Stimulated activated naive CD8-positive, alpha-beta T cell treated with anti-CD3 and anti-CD28 coated beads, Interleukin-15, Interleukin-2, amounts not matched to agents 100 U/mL and 50 U/mL, for 24 hours (primary cell): ENCODE measurements around the gene MLLT10.

Experiments used
- ATAC-seq: fragments of 150-1000 bp; cut with Tn5 transposase; one replicate; pipeline ENCODE4 v1.10.0; 2021
- DNase-seq: peaks from one replicate; pipeline ENCODE4 v3.0.0; 2021

MLLT10 gene

GRCh38 chr10:21740989-21741388 is 207.0 kb downstream of the MLLT10 start:
- no peak for ATAC-seq
- no peak for DNase-seq

GRCh38 chr10:21742740-21743412 is 208.8 kb downstream of the MLLT10 start:
- no peak for ATAC-seq
- DNase-seq, result no peak

GRCh38 chr10:21744223-21744622 is 210.2 kb downstream of the MLLT10 start:
- DNase-seq, result no peak

GRCh38 chr10:21746118-21746517 is 212.1 kb downstream of the MLLT10 start:
- ATAC-seq, result peak; percentile 58

More at GRCh38 chr10:21744223-21744622, 210.2 kb downstream of the MLLT10 start:
- no peak for ATAC-seq

GRCh38 chr10:21747809-21748208 is 213.8 kb downstream of the MLLT10 start:
- no peak for DNase-seq
- ATAC-seq, result no peak

More at GRCh38 chr10:21746118-21746517, 212.1 kb downstream of the MLLT10 start:
- no peak for DNase-seq

- peak; percentile 33 for ATAC-seq
Measured at GRCh38 chr10:21749788-21750187, 215.8 kb downstream of the MLLT10 start.

GRCh38 chr10:21750424-21750823 is 216.4 kb downstream of the MLLT10 start:
- ATAC-seq (no peak), DNase-seq (no peak)

More at GRCh38 chr10:21749788-21750187, 215.8 kb downstream of the MLLT10 start:
- DNase-seq, result no peak

- no peak for DNase-seq
- no peak for ATAC-seq
Measured at GRCh38 chr10:21751341-21752310, 217.6 kb downstream of the MLLT10 start.

- ATAC-seq, result no peak
Measured at GRCh38 chr10:21753497-21754270, 219.7 kb downstream of the MLLT10 start.

GRCh38 chr10:21754410-21755011 is 220.5 kb downstream of the MLLT10 start:
- ATAC-seq (no peak), DNase-seq (no peak)

More at GRCh38 chr10:21753497-21754270, 219.7 kb downstream of the MLLT10 start:
- DNase-seq, result no peak

GRCh38 chr10:21756707-21757106 is 222.7 kb downstream of the MLLT10 start:
- DNase-seq (no peak), ATAC-seq (no peak)

GRCh38 chr10:21757185-21757901 is 223.3 kb downstream of the MLLT10 start:
- ATAC-seq (no peak), DNase-seq (no peak)

- no peak for DNase-seq
- ATAC-seq, result no peak
Measured at GRCh38 chr10:21758239-21758638, 224.2 kb downstream of the MLLT10 start.

- ATAC-seq, result no peak
Measured at GRCh38 chr10:21758696-21759095, 224.7 kb downstream of the MLLT10 start.

GRCh38 chr10:21759232-21759631 is 225.2 kb downstream of the MLLT10 start:
- DNase-seq (no peak), ATAC-seq (no peak)

More at GRCh38 chr10:21758696-21759095, 224.7 kb downstream of the MLLT10 start:
- DNase-seq, result no peak

GRCh38 chr10:21760332-21760731 is 226.3 kb downstream of the MLLT10 start:
- no peak for ATAC-seq

GRCh38 chr10:21764466-21765189 is 230.6 kb downstream of the MLLT10 start:
- no peak for DNase-seq

More at GRCh38 chr10:21760332-21760731, 226.3 kb downstream of the MLLT10 start:
- DNase-seq, result no peak

GRCh38 chr10:21769041-21769440 is 235.0 kb downstream of the MLLT10 start:
- ATAC-seq, result no peak

More at GRCh38 chr10:21764466-21765189, 230.6 kb downstream of the MLLT10 start:
- no peak for ATAC-seq

GRCh38 chr10:21771219-21771618 is 237.2 kb downstream of the MLLT10 start:
- DNase-seq (no peak), ATAC-seq (no peak)

More at GRCh38 chr10:21769041-21769440, 235.0 kb downstream of the MLLT10 start:
- no peak for DNase-seq

- ATAC-seq, result no peak
- DNase-seq, result no peak
Measured at GRCh38 chr10:21776883-21777282, 242.9 kb downstream of the MLLT10 start.
